ENCODE measurements around the gene TBC1D2.

TBC1D2 gene

GRCh38 chr9:98215271-98215670 lies 40.2 kb downstream of the TBC1D2 start:
- no peak for DNase-seq

- DNase-seq: no peak
Measured at GRCh38 chr9:98214811-98215210, 40.6 kb downstream of the TBC1D2 start.

- no peak for DNase-seq
Measured at GRCh38 chr9:98211260-98211659, 44.2 kb downstream of the TBC1D2 start.

- no peak for DNase-seq
Measured at GRCh38 chr9:98210435-98210834, 45.0 kb downstream of the TBC1D2 start.

GRCh38 chr9:98209530-98209929 lies 45.9 kb downstream of the TBC1D2 start:
- no peak for DNase-seq

GRCh38 chr9:98208635-98209034 lies 46.8 kb downstream of the TBC1D2 start:
- DNase-seq: no peak

GRCh38 chr9:98207606-98208005 lies 47.8 kb downstream of the TBC1D2 start:
- DNase-seq: no peak

- DNase-seq: no peak
Measured at GRCh38 chr9:98206754-98207153, 48.7 kb downstream of the TBC1D2 start.

GRCh38 chr9:98204692-98205091 lies 50.8 kb downstream of the TBC1D2 start:
- DNase-seq: no peak

- DNase-seq: no peak
Measured at GRCh38 chr9:98203153-98203552, 52.3 kb downstream of the TBC1D2 start.

GRCh38 chr9:98202252-98202651 lies 53.2 kb downstream of the TBC1D2 start:
- no peak for DNase-seq

- DNase-seq: no peak
Measured at GRCh38 chr9:98201749-98202148, 53.7 kb downstream of the TBC1D2 start.

- no peak for DNase-seq
Measured at GRCh38 chr9:98201102-98201501, 54.3 kb downstream of the TBC1D2 start.

GRCh38 chr9:98199388-98200033 lies 55.9 kb downstream of the TBC1D2 start:
- DNase-seq: no peak

GRCh38 chr9:98195671-98196070 lies 59.8 kb downstream of the TBC1D2 start:
- peak; percentile 95 for DNase-seq

- no peak for DNase-seq
Measured at GRCh38 chr9:98193336-98193944, 62.0 kb downstream of the TBC1D2 start.

- DNase-seq: peak; percentile 85
Measured at GRCh38 chr9:98192503-98193335, 62.7 kb downstream of the TBC1D2 start, which contains the start of gene CORO2A. CORO2A (minus strand) TSS chr9:98192637; CDS start chr9:98157660, 34,977 bp downstream.

- no peak for DNase-seq
Measured at GRCh38 chr9:98191671-98192502, 63.6 kb downstream of the TBC1D2 start.

GRCh38 chr9:98191181-98191608 lies 64.3 kb downstream of the TBC1D2 start:
- DNase-seq: no peak

GRCh38 chr9:98190757-98191105 lies 64.7 kb downstream of the TBC1D2 start:
- DNase-seq: no peak

GRCh38 chr9:98189412-98189811 lies 66.0 kb downstream of the TBC1D2 start:
- DNase-seq: no peak

GRCh38 chr9:98187926-98188325 lies 67.5 kb downstream of the TBC1D2 start:
- no peak for DNase-seq

GRCh38 chr9:98186236-98186635 lies 69.2 kb downstream of the TBC1D2 start:
- no peak for DNase-seq
